ENCODE results near the gene NETO1. TPM values are rescaled to one million over a fixed set of nuclear protein-coding genes. Genes with fewer than 3 reads are reported as not detected.

The NETO1 gene
- total RNA-seq, 2 experiments from 2014 or later: not detected

DNA sequence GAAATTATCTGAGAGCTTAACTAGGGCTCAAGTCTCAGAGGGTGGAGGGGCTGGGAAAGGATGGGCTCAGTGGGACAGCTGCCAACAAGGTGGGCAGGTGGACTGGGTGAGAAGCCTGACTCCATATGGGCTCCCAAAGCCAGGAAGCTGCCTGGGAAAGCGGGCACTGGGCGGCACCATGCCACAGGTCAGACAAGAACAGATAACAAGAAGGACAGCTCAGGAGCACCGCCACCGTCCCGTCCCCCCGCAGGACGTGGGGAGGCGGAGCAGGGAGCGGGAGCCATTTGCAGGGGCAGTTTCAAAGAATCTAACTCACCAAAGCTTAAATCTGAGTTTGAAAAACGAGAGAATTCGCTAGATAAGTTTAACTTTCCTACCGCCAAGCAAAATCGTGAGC, 45.6 kb downstream of the NETO1 start:
- Mint-ChIP-seq H3K27me3 (no peaks in the 10 kb centered on the region), H3K36me3 (ENCODE audit: low read depth) (no peaks in the 10 kb centered on the region), H3K9me3 (peaks cover 2% of the 10 kb centered on the region), H3K4me3 (no peak overlapping the region), H3K4me1 (ENCODE audit: low read depth) (no peaks in the 10 kb centered on the region), H3K27ac (no peak overlapping the region)
- DNase-seq: no peak
- intact Hi-C loops (cut with micrococcal nuclease): no loop called here
- no peak for ATAC-seq
- ChIA-PET CTCF (no interaction called here), POLR2A (no interaction called here)
- TF ChIP-seq, protein P1, sequence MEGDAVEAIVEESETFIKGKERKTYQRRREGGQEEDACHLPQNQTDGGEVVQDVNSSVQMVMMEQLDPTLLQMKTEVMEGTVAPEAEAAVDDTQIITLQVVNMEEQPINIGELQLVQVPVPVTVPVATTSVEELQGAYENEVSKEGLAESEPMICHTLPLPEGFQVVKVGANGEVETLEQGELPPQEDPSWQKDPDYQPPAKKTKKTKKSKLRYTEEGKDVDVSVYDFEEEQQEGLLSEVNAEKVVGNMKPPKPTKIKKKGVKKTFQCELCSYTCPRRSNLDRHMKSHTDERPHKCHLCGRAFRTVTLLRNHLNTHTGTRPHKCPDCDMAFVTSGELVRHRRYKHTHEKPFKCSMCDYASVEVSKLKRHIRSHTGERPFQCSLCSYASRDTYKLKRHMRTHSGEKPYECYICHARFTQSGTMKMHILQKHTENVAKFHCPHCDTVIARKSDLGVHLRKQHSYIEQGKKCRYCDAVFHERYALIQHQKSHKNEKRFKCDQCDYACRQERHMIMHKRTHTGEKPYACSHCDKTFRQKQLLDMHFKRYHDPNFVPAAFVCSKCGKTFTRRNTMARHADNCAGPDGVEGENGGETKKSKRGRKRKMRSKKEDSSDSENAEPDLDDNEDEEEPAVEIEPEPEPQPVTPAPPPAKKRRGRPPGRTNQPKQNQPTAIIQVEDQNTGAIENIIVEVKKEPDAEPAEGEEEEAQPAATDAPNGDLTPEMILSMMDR (IDR thresholded peaks at IDR 0.05): no peak

DNA sequence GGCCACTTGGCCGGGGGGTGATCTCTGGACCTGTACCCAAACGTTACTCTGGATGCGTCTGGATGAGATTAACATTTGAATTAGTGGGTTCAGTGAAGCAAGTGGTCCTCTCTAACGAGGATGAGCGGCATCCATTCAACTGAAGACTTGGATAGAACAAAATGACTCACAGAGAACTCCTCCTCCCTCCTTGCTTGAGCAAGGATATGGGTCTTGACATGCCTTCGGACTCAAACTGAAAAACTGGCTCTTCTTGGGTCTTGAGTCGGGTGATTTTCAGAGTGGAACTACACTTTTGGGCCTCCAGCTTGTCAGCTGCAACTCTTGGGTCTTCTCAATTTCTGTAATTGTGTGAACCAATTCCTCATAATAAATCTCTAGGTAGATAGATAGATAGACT, 47.2 kb downstream of the NETO1 start:
- Mint-ChIP-seq H3K4me1 (ENCODE audit: low read depth) (no peaks in the 10 kb centered on the region), H3K4me3 (no peak overlapping the region), H3K9me3 (peaks cover 2% of the 10 kb centered on the region), H3K36me3 (ENCODE audit: low read depth) (no peaks in the 10 kb centered on the region), H3K27ac (no peak overlapping the region), H3K27me3 (no peaks in the 10 kb centered on the region)
- no peak for ATAC-seq
- no peak for DNase-seq
- TF ChIP-seq, protein P1 (IDR thresholded peaks at IDR 0.05): no peak
- intact Hi-C loops (cut with micrococcal nuclease): no loop called here
- ChIA-PET CTCF (no interaction called here), POLR2A (no interaction called here)

DNA sequence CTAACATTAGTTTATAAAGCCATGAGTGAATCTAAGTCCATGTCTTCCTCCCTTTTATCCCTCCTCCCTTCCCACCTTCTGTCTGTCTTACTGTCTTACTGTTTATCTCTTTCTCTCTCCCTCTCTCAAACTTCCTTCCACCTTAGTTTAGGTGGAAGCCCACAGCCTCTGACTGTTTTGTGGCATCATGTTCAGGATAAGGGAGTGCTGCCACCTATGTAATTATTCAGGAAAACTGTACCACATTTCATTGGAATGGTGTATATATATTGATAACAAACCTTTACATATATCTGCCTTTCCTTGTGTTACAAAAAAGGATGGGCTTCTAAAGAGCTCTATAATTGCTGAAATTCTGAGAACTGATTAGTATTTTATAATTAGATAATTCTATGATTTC, 48.7 kb downstream of the NETO1 start:
- CTCF ChIA-PET: no interaction called here
- no peaks in the 10 kb centered on the region for H3K9me3 Mint-ChIP-seq
- intact Hi-C loops (cut with micrococcal nuclease): no loop called here
- no peak overlapping the region for H3K27ac Mint-ChIP-seq
- H3K36me3 Mint-ChIP-seq (ENCODE audit: low read depth): no peaks in the 10 kb centered on the region
- POLR2A ChIA-PET: no interaction called here
- H3K27me3 Mint-ChIP-seq: no peaks in the 10 kb centered on the region
- ATAC-seq: no peak
- no peak overlapping the region for H3K4me3 Mint-ChIP-seq
- no peak for DNase-seq
- TF ChIP-seq, protein P1 (IDR thresholded peaks at IDR 0.05): no peak
- no peaks in the 10 kb centered on the region for H3K4me1 Mint-ChIP-seq (ENCODE audit: low read depth)

DNA sequence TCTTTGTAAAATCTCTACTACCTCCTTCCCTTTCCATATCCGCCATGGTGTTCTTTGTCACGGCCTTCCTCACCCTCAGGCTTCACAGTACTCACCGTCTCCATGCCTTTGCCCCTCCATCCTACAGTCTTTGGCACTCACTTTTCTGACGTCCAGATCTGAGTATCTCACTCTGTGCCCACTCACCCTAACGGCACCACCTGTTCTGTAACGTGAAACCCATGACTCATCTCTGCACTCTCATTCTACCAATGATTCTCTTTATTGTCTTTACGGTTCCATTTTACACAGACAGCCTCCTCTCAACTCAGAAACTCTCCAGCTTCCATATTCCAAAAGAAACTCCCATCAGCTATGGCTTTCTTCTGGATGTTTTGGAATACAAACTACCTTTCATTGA, 56.7 kb downstream of the NETO1 start:
- H3K4me1 Mint-ChIP-seq (ENCODE audit: low read depth): no peaks in the 10 kb centered on the region

DNA sequence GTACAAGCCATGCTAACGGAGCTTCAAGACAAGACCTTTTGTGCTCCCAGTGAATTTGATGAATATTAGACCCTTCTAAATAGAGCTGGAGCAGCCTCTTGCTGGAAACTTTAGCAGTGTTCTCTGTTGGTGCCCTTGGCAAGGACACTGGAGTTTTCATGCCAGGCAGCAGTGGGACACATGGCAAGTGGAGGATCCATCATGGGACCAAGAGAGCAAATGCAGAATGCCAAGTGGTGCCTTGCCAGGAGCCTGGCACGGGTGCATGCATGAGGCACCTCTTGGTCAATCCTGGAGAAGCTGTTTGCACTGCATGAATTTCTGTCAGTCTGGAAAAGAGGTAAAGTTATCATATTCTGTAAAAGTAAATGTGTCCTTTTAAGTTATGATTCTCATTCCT, 59.1 kb downstream of the NETO1 start:
- TF ChIP-seq, protein P1 (IDR thresholded peaks at IDR 0.05): no peak
- Mint-ChIP-seq H3K4me1 (ENCODE audit: low read depth) (no peaks in the 10 kb centered on the region), H3K36me3 (ENCODE audit: low read depth) (no peaks in the 10 kb centered on the region), H3K4me3 (no peak overlapping the region), H3K27ac (no peak overlapping the region), H3K27me3 (peaks cover 2% of the 10 kb centered on the region), H3K9me3 (peaks cover 2% of the 10 kb centered on the region)
- intact Hi-C loops (cut with micrococcal nuclease): no loop called here
- ChIA-PET CTCF (no interaction called here), POLR2A (no interaction called here)
- no peak for ATAC-seq
- no peak for DNase-seq

More for the DNA sequence above, 56.7 kb downstream of the NETO1 start:
- no peak overlapping the region for H3K27ac Mint-ChIP-seq
- peaks cover 2% of the 10 kb centered on the region for H3K27me3 Mint-ChIP-seq
- TF ChIP-seq, protein P1 (IDR thresholded peaks at IDR 0.05): no peak
- CTCF ChIA-PET: no interaction called here
- POLR2A ChIA-PET: no interaction called here
- DNase-seq: no peak
- H3K4me3 Mint-ChIP-seq: no peak overlapping the region
- H3K9me3 Mint-ChIP-seq: peaks cover 2% of the 10 kb centered on the region
- intact Hi-C loops (cut with micrococcal nuclease): no loop called here
- no peaks in the 10 kb centered on the region for H3K36me3 Mint-ChIP-seq (ENCODE audit: low read depth)
- no peak for ATAC-seq

Data from activated CD8-positive, alpha-beta T cell treated with anti-CD3 and anti-CD28 coated beads for 36 hours (primary cell).